Measurements from ENCODE around the gene MYLK3. TPM values are rescaled to one million over a fixed set of nuclear protein-coding genes. Genes with fewer than 3 reads are reported as not detected.

Gene MYLK3
- total and polyA plus RNA-seq, 2 of the 4 experiments (the other 2 are of a cell fraction): under 0.01 to 0.03 TPM

- H3K18ac ChIP-seq (ENCODE audit: low read depth, low read length): peak within 1 kb of the TSS; percentile 100
- in situ Hi-C loops (cut with MboI; ENCODE audit: low sequenced_read_pairs): no loop called here
- peak within 1 kb of the TSS; percentile 95 for H3K4me2 ChIP-seq (ENCODE audit: low read depth, low read length)
- H2AK9ac ChIP-seq (replicated peaks; ENCODE audit: low read depth, low read length, poor library complexity): peak within 1 kb of the TSS; percentile 95
- ATAC-seq (ENCODE audit: low read depth): peak; percentile 95
- H3K79me1 ChIP-seq (ENCODE audit: low read depth in 1 of 2, low read length in 2 of 2): peaks cover 22 to 55% of the 10 kb centered on the region in 2 experiments
- dilution Hi-C loops (cut with HindIII; ENCODE audit: low sequenced_read_pairs, unreplicated experiment): no loop called here
- peak within 1 kb of the TSS; percentile 95; the same call in 2 of the 3 replicates for H2BK15ac ChIP-seq (ENCODE audit: low read depth, low read length)
- intact Hi-C loops (cut with micrococcal nuclease): no loop called here
- peaks cover 5% of the 10 kb centered on the region for H3K9me1 ChIP-seq (ENCODE audit: insufficient read depth, low read length)
- peak within 1 kb of the TSS; percentile 92 for H3K27ac ChIP-seq (ENCODE audit: insufficient read depth, low read length)
- H4K91ac ChIP-seq (ENCODE audit: insufficient read depth, low read depth, low read length): peak within 1 kb of the TSS; percentile 100
- H3K27me3 ChIP-seq (ENCODE audit: control insufficient read depth, insufficient read depth, low read length): no peaks in the 10 kb centered on the region
- H3K9ac ChIP-seq (ENCODE audit: low read depth, low read length): peak within 1 kb of the TSS; percentile 97
- peaks cover 6% of the 10 kb centered on the region for H3K4me1 ChIP-seq (ENCODE audit: control insufficient read depth, insufficient read depth, low read length)
- H2BK120ac ChIP-seq (ENCODE audit: low read depth, low read length): peak within 1 kb of the TSS; percentile 100
- peak; percentile 98 for DNase-seq
- no peaks in the 10 kb centered on the region for H3K9me3 ChIP-seq (ENCODE audit: control insufficient read depth, insufficient read depth, low read length)
- WGBS, 2 experiments (ENCODE audit: extremely low coverage in 2 of 2, insufficient read length in 1 of 2): 0% methylated on average over 16 of the region's 54 CpGs; no CpG with 5 or more reads in 1 of the 2 experiments
- H3K56ac ChIP-seq (ENCODE audit: extremely low read depth, insufficient read depth, low read length): peak within 1 kb of the TSS; percentile 93
- H3K4ac ChIP-seq (ENCODE audit: low read depth, low read length): peak within 1 kb of the TSS; percentile 100
- H3K4me3 ChIP-seq (ENCODE audit: insufficient read depth, low read depth, low read length): peak within 1 kb of the TSS; percentile 88
- peak within 1 kb of the TSS; percentile 99 for H2BK20ac ChIP-seq (ENCODE audit: low read depth, low read length)
- H2AFZ ChIP-seq (replicated peaks; ENCODE audit: low read length, poor library complexity): peak within 1 kb of the TSS; percentile 100
- peak within 1 kb of the TSS; percentile 89 for H2AK5ac ChIP-seq (ENCODE audit: low read depth, low read length)
- H3K36me3 ChIP-seq (ENCODE audit: control insufficient read depth, insufficient read depth, low read length): peaks cover 1% of the 10 kb centered on the region; the same call in 1 of the 2 replicates
- peak within 1 kb of the TSS; percentile 100 for H4K5ac ChIP-seq (ENCODE audit: low read depth, low read length)
- peak; percentile 84; the same call in 1 of the 2 replicates for TF ChIP-seq MAZ (IDR thresholded peaks at IDR 0.05; ENCODE audit: borderline replicate concordance, low read depth, low read length)
- TF ChIP-seq FOS (IDR thresholded peaks at IDR 0.05; ENCODE audit: low read depth, low read length): no peak
- no peak for TF ChIP-seq POLR2A (IDR thresholded peaks at IDR 0.05; ENCODE audit: low read depth, low read length)
- TF ChIP-seq, protein P1, sequence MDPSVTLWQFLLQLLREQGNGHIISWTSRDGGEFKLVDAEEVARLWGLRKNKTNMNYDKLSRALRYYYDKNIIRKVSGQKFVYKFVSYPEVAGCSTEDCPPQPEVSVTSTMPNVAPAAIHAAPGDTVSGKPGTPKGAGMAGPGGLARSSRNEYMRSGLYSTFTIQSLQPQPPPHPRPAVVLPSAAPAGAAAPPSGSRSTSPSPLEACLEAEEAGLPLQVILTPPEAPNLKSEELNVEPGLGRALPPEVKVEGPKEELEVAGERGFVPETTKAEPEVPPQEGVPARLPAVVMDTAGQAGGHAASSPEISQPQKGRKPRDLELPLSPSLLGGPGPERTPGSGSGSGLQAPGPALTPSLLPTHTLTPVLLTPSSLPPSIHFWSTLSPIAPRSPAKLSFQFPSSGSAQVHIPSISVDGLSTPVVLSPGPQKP (IDR thresholded peaks at IDR 0.05; ENCODE audit: borderline replicate concordance, low read depth, low read length): no peak
- no peak for TF ChIP-seq RAD21 (IDR thresholded peaks at IDR 0.05; ENCODE audit: low read length)
- no peak for TF ChIP-seq NFE2L2 (IDR thresholded peaks at IDR 0.05; ENCODE audit: low read depth, low read length)
- TF ChIP-seq BHLHE40 (IDR thresholded peaks at IDR 0.05; ENCODE audit: low read depth, low read length): peak; percentile 17; the same call in 1 of the 2 replicates
- no peak for TF ChIP-seq SMC3 (IDR thresholded peaks at IDR 0.05; ENCODE audit: low read depth, low read length)
- TF ChIP-seq RCOR1 (IDR thresholded peaks at IDR 0.05; ENCODE audit: insufficient replicate concordance, low read length): no peak
- TF ChIP-seq MXI1 (IDR thresholded peaks at IDR 0.05; ENCODE audit: borderline replicate concordance, low read depth, low read length): peak; percentile 32; the same call in 1 of the 2 replicates
- no peak for TF ChIP-seq RFX5 (IDR thresholded peaks at IDR 0.05; ENCODE audit: low read depth, low read length)
- no peak for TF ChIP-seq MAFK (IDR thresholded peaks at IDR 0.05; ENCODE audit: low read depth, low read length)
- TF ChIP-seq, protein P2, sequence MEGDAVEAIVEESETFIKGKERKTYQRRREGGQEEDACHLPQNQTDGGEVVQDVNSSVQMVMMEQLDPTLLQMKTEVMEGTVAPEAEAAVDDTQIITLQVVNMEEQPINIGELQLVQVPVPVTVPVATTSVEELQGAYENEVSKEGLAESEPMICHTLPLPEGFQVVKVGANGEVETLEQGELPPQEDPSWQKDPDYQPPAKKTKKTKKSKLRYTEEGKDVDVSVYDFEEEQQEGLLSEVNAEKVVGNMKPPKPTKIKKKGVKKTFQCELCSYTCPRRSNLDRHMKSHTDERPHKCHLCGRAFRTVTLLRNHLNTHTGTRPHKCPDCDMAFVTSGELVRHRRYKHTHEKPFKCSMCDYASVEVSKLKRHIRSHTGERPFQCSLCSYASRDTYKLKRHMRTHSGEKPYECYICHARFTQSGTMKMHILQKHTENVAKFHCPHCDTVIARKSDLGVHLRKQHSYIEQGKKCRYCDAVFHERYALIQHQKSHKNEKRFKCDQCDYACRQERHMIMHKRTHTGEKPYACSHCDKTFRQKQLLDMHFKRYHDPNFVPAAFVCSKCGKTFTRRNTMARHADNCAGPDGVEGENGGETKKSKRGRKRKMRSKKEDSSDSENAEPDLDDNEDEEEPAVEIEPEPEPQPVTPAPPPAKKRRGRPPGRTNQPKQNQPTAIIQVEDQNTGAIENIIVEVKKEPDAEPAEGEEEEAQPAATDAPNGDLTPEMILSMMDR (conservative IDR thresholded peaks at IDR 0.05; ENCODE audit: low read depth, low read length): peak; percentile 20; the same call in 1 of the 2 replicates
- TF ChIP-seq, protein P3, sequence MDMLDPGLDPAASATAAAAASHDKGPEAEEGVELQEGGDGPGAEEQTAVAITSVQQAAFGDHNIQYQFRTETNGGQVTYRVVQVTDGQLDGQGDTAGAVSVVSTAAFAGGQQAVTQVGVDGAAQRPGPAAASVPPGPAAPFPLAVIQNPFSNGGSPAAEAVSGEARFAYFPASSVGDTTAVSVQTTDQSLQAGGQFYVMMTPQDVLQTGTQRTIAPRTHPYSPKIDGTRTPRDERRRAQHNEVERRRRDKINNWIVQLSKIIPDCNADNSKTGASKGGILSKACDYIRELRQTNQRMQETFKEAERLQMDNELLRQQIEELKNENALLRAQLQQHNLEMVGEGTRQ (IDR thresholded peaks at IDR 0.05; ENCODE audit: low read depth, low read length): peak; percentile 94
- ChIA-PET CTCF (no interaction called here), POLR2A (ENCODE audit: unreplicated experiment) (no interaction called here)
- H2BK5ac ChIP-seq (ENCODE audit: low read depth, low read length, poor library complexity, severe bottlenecking): peak within 1 kb of the TSS; percentile 99
- no TSS peak for BruUV-seq (replicated peaks)
- peak within 1 kb of the TSS; percentile 100 for H3K23ac ChIP-seq (ENCODE audit: low read depth, low read length)
- peak within 1 kb of the TSS; percentile 60 to 100 for H4K8ac ChIP-seq (ENCODE audit: low read depth in 2 of 2, low read length in 2 of 2)
- H4K20me1 ChIP-seq (ENCODE audit: insufficient read depth, low read length): peaks cover 47% of the 10 kb centered on the region
- H3K14ac ChIP-seq (replicated peaks; ENCODE audit: low read depth, low read length): peak within 1 kb of the TSS; percentile 100
Observed at GRCh38 chr16:46688654-46689364, 59.3 kb downstream of the MYLK3 start, which contains the start of gene VPS35. VPS35 (minus strand) TSS chr16:46689178; CDS start chr16:46689133, 45 bp downstream.
